GM19395 (cell line): ENCODE data around the gene SNORC.

ENCODE experiments used
- ATAC-seq: cut with Tn5 transposase; IDR thresholded peaks from one replicate; pipeline ENCODE4 v1.9.1; 2021; ENCODE audit warnings: mild to moderate bottlenecking, moderate library complexity; ENCODE audit not compliant: unreplicated experiment

SNORC gene

DNA sequence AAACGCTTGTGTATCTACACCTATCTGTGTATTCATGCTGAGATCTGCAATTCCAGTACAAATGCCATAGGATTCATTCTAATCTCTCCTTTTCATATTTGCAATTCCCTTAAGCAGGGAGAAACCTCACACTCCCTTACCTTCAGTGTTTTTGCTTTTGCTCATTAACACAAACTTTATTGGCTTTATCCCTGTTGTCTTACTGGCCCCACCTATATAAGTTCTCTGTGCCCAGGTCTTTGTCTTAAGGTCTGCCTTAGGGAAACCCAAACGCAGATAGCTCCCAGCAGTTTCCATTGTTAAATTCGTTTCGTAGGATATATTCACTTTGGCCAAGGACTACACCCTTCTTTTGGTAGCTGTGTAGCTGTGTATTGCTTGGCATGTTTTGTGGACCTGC is 4.0 kb upstream of the SNORC start:
- no peak for ATAC-seq

DNA sequence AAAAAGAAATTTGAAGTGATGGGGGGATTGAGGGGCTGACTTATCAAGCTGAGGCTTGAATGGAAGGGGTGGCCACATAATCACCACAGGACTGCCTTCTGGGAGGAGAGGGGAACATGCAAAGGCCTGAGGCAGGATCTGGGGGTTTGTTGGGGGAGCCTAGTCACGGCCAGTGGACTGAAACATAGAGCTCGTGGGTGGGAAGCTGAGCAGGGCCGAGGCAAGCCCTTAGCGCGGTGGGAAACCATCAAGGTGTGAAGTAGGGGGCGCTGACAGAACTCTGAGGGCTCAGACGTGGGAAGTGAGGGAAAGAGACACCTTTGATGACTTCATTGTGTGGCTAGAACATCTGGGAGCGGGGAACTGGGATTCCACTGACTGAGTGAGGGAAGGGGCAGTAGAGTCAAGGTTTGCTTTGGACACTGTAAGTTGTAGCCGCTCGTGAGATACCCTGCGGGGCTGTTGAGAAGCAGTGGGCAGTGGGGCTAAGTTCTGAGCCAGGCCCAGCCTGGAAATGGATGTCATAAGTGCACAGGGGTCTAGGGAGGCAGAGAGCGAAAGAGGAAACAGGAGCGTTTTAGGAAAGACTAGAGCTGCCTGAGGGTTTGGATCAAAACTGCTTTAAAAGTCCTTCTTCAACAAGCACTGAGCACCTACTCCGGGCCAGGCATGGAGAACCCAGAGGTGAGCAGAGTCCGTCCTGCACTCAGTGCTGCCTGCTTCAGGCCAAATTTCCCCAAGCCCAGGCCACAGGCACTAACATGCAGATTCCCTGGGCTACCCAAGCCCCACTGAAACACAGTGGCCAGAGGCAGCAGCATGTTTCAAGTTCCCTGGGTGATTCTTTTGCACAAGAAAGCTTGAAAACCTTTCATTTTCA is 686 bp upstream of the SNORC start:
- no peak for ATAC-seq

DNA sequence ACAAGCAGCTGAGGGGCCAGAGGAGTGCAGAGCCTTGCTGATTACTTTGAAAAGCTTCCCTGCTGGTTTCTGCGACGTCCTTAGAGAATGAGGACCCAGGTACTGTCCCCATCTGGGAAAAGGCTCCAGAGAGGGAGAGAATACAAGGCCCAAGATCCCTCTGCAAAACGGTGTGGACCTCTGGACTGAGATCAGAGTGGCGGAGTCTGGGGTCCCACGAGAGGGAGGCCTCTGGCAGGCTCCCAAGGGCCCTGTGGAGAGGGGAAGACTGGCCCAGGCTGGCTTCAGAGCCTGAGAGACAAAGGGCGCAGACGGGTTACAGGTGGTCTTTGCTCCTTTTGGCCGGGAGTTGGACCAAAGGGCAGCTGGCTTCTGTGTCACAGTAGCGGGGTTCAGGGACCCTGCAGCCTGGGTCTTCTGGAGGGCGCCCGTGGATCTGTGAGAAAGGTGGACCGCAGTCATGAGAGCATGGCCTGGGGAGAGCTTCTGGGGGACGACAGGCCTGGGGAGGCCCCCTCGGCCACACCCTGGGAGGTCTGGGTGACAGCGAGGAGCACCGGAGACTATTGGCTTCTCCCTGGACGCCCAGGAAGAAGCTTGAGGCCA is 805 bp downstream of the SNORC start:
- ATAC-seq, result no peak

DNA sequence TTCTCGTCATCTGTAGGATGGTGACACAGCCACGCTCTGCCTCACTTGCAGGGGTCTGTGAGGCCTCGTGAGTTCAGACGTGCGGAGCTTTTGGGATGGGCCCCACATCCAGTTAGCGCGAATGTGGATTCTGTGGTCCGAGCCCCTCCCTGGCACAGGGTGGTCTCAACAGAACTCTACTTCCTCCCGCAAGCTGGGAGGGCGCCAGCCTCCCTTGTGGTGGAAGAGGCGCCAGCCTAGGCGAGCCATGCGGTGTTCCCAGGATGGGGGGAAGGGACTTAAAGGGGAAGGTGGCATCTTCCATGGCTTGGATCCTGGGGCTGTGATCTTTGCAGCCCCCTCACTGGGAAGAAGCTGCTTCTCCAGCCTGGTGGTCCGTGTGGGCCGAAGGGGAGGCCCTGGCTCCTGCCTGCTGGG is 1.4 kb downstream of the SNORC start:
- ATAC-seq, result no peak

DNA sequence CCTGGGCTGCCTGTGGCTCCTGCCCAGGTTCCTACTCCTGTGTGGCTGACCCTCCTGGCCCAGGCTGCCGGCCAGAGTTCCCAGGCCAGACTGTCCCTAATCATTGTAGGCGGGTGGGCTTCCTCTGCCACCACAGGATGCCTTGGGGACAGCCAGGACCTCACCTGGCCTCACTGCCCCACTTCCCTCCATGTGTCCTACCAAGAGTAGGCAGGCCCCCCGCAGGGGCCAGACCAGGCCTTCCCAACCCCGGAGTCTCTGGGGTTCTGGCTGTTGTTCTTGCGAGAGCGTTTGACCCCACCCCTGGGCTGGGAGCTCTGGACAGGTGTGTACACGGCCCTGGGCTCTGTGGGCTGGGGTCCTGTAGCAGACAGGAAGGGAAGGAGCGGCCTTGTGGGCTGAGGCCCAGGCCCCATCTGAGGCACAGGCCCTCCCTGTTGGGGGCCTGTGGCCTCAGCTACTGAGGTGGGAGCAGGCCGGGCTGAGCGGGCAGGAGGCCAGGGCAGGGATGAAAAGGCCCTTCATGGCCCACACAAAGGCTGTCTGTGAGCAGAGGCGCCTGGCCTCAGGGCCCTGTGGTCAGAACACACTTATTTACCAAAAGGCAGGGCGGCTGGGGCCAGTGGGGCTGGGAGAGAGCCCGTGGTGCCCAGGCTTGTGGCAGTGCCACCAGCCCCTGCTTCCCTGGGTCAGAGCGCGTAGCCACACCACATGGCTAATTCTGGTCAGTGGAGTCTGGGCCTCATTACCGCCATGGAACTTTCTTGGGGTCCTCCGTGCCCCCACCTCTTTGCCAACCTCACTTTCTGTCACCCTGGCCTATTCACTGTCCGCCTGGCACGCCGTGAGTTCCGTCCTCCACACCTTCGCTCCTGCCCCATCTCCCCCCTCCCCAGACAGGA is 2.0 kb downstream of the SNORC start:
- ATAC-seq, result no peak

DNA sequence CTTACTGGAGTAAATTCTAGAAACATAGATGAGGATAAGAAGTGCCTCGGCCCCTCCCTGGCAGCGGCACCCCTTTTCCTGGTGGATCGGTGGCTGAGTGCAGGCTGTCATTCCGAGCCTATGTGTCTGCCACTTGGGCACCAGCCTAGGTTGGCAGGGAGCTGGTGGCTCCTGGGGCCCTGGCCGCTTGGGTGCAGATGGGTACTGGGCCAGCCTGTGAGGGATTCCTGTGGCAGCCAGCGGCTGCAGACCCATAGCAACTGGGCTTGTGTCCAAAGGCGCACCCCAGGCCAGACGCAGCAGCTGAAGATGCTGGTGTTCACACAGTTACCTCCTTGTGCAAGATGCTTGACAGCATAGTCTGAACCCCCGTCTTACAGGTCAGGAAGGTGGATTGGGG is 2.8 kb downstream of the SNORC start:
- ATAC-seq, result no peak

DNA sequence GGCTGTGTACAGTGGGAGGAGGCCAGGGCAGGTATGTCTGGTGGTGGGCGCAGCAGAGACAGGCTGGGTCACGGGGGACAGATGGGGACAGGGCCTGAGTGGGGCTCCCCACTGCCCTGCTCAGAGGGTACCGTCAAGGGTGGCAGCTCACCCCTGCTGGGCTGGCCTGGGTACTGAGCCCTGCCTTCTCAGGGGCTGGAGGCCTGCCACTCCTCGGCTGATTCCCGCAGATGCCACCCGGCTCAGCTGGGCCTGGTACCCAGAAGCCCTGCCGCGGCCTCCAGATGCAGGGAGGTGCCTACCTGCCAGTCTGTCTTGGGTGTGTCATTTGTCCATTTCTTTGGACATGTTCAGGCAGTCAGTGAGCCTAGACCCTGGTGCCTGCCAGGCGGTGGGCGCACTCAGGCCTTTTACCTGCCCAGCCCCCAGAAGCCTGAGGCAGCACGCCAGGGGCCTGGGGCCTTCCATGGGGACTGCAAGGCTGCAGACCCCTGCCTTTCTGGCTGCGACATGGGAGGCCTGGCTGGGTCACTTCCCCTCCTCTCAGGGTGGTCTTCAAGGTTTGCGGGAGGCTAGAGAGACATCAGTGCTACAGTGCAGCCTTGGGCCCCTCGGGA is 3.3 kb downstream of the SNORC start:
- no peak for ATAC-seq

DNA sequence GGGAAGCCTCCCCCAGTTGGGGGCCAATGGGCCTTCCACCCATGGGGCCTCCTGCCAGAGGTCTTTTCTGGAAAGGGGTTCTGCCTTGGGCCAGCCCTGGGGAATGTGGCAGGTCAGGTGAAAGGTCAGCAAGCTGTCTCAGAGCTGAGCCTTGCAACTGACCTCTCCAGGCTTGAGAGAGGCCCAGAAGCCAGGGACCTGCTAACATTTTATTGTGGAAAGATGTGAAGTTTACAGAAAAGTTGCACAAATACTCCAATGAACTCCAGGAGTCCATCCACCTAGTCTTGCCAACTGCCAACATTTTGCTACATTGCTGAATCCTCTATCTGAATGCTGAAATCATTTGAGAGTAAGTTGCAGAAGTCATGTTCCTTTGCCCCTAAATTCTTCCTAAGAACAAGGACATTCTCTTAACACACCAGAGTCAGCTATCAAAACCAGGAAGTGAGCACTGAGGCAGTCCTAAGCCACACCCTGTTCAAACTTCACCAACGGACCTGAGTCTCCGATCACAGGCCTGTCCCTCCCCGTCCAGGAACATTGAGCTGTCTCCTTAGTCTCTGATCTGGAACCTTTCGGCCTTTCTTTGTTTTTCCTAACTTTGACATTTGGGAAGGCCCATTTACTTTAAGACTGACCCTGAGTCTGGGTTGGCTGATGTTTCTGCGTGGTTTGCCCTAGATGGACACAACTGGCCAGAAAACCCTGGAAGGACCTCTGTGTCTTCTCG is 4.0 kb downstream of the SNORC start:
- ATAC-seq, result no peak

DNA sequence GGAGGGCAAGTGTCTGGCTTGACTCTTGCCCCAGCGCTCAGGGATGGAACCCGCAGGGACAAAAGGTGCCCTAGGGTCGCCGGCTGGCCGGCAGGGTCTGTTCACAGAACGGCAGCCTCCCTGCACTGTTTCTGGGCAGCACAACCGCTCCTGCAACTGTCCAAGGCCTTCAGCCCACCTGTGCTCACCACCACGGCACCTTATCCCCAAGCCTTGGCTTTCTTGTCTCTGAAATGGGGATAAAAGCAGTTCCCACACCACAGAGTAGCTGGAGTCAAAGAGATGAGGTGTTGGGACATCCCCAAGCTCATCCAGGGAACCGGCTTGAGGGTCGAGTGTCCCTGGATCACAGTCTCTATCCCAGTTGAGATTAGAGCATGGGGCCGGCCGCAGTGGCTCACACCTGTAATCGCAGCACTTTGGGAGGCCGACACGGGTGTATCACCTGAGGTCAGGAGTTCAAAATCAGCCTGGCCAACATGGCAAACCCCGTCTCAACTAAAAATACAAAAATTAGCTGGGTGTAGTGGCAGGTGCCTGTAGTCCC is 4.7 kb downstream of the SNORC start:
- no peak for ATAC-seq

DNA sequence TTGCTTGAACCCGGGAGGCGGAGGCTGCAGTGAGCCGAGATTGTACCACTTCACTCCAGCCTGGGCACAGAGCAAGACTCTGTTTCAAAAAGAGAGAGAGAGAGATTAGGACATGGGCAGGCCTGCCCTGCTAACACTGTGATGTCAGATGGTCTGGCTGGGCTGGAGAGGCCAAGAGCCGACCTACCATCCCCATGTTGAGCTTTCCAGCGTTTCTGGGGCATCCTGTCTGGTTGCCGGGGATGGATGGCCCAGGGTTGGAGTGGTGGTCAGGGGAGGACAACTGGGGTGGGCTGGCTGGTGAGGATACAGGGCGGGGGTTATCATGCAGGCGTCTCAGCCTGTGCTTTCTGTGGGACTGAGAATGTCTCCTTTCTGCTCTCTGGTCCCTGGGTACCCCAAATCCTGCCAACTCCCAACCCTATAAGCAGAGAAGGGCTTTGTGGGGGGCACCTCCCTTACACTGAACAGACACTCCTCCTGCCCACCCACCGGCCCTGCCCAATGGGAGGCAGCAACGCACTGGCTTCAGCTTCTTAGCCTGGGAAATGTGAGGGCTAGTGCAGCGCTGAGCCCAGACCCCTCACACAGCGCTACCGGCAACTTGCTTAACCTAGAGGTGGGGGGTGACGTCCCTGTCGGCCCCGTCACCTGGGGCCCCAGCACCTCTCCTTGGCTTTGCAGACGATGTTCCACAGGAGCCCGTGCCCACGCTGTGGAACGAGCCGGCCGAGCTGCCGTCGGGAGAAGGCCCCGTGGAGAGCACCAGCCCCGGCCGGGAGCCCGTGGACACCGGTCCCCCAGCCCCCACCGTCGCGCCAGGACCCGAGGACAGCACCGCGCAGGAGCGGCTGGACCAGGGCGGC is 5.4 kb downstream of the SNORC start:
- ATAC-seq, result no peak

DNA sequence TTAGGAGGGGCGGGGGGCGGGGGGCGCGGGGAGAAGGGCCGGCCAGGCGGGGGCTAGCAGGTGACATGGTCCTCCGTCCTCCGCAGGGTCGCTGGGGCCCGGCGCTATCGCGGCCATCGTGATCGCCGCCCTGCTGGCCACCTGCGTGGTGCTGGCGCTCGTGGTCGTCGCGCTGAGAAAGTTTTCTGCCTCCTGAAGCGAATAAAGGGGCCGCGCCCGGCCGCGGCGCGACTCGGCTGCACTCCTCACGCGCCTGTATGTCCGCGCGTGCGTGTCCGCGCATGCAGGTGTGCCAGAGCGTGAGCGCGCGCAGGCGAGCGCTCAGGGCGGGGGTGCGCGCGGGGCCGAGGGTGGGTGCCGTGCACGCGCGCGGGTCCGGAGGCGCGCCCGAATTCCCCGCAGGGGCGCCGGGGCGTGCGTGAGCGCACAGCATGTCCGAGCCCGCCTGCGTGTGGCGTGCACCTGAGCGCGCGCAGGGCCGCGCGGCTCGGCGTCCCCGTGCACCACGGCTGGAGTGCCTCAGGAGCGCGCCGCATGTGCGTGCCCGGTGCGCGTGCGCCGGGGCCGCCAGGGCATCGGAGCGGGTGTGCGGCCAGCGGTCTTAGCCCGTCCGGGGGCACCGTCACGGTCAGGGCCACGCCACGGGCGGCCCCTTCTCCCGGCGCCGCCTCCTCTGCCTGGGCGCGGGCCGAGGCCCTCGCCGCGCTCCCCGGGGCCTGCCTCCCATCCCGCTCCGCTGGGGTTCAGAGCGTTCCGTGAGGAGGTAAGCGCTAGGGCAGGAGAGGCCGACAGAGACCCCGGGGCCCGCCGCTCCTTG is 6.3 kb downstream of the SNORC start:
- ATAC-seq, result no peak

DNA sequence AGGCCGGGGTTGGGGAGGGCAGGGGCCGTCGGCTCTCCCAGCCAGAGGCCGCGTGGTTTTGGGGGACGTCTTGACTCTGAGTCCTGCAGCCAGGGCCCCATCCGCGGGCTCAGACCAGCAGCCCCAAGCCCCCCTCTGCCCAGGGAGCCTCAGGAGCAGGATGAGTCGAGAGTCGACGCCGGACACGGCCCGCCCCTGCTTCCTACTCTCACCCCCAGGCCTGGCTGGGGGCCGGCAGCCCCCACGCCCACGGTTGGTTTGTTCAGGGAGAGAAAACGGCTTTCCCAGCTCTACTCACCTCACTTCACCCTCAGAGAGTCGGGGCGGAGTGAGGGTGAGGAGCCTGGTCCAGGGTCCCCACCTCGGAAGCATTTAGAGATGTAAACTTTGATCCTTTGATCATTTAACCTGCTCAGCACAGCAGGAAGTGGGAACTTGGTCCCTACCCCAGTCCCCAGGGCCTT is 6.9 kb downstream of the SNORC start:
- ATAC-seq, result no peak

DNA sequence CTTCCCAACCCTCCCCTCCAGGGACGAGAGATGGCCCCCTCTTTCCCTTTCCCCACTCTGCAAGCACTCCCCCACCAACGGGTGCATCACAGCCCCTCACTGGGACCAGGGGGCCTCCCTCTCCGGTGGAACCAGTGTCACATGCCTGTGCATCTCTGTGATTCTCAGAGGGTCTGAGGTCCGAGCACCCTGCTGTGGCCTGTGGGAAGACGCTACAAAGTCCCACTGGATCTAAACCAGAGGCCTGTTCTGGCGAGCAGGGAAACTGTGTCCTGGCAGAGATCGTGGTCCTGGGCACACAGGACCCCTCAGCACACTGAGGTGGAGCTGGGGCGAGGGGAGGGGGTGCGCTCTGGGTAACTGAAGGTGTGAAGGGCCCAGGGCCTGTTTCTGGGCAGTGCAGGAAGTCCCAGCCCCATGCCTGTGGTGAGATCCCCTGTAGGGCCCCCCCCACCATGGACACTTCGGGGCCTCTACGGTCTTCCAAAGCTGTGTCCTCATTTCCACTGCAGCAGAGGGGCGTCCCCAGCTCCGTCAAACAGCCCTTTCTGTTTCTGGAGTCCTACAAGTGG is 8.0 kb downstream of the SNORC start:
- no peak for ATAC-seq

DNA sequence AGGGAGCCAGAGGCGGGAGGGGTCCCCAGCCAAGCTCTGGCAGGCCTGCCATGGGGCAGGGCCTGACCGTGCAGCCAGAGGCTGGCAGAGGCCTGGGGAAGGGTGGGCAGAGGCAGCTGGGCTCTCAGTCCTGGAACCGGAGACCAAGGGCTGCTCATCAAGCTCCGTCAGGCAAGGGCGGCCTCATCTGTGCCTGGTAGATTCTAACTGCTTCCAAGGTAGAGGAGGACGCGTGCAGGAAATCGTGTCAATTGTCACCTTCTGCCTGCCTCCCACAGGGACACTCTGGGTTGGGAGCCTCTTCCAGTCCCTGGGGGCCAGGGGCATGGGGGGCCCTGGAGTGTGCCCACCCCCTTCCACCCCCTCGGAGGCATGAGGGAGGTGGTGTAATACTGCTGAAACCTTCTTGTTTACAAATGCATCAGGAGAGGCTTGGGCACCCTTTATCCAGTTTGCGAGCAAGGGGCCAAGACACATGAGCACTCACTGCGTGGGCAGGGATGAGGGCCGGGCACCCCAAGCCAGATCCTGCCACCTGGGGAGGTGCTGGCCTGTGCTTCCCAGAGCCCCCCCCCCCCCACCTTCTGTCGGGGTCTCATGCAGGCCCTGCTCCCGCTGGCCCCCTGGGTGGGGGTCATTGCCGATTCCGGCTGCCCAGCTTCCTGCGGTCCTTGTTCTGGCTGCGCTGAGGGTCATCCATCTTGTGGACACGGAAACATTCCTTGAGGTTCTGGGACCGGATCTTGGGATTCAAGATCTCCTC is 9.0 kb downstream of the SNORC start:
- no peak for ATAC-seq

DNA sequence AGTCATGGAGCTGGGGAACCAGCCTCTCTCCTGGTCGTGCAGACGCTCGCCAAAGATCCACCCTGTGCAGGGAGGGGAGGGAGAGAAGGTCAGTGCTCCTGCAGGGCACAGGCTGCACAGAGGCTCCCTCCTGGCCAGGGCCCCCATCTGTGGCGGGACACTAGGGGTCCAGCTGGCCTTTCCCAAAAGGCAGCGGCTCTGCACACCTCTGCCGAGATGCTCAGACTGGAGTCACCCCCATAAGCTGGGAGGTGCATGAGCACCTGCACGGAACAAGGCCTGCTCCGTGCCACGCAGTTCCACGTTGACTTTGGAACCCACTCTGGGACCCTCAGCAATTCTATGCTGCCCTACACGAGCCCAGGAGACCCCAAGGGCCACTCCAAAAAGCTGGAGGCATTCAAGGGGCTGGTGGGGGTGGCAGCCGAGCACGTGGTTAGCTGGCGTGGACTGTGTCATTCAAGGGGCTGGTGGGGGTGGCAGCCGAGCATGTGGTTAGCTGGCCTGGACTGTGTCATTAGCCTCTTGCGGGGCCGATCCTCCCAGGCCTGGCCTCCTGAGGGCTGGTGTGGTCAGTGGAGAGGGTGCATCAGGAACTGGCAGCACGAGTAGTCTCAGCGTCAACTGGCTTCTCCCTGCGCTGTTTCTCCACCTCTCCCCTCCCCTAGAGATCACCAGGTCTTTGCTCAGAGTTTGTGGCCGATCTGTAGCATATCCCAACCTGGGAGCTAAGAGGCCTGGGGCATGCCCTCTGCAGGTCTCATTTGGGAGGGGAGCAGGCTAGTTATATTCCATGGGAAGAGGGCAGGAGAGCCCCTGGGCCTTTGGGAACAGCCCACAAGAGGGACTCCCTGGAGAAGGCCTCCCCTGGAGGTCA is 9.8 kb downstream of the SNORC start:
- ATAC-seq, result no peak

DNA sequence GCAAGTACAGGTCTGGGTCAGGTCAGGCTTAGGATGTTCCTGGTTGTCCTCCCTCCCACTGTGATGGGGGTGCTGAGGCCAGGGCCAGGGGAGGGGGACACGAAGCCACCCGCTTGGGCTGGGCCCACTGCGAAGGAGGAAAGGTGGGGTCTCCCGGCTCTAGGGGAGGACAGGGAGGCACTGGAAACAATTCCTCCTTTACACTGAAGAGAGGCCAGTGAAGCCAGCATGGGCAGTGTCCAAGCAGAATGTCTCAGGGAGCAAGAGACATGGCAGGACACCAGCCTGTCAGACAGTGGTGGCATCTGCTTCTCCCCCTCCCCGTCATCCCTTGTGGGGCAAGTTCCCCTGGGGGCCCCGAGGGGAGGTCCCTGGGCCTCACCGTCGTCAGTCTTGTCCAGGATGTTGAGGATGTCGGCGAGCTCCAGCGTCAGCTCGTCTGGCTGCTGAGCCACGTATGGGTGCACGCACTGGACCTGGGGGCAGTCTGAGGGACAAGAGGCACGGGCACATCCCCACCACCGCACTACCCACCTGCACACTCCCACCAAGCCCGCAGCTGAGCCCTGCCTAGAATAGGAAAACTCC is 10.8 kb downstream of the SNORC start:
- ATAC-seq, result no peak
